T-helper 1 cell (primary cell): ENCODE results near the gene GALNT9.
"Not testable (repeated sequence)": the region's sequence is repeated elsewhere in the genome, so short reads cannot be mapped to it uniquely, and the experiment has no call there.

Experiments used
- DNase-seq, 5 donors: peaks; one replicate each; pipeline ENCODE4 v3.0.0-alpha.2; 2012 to 2020

GALNT9 gene

DNA sequence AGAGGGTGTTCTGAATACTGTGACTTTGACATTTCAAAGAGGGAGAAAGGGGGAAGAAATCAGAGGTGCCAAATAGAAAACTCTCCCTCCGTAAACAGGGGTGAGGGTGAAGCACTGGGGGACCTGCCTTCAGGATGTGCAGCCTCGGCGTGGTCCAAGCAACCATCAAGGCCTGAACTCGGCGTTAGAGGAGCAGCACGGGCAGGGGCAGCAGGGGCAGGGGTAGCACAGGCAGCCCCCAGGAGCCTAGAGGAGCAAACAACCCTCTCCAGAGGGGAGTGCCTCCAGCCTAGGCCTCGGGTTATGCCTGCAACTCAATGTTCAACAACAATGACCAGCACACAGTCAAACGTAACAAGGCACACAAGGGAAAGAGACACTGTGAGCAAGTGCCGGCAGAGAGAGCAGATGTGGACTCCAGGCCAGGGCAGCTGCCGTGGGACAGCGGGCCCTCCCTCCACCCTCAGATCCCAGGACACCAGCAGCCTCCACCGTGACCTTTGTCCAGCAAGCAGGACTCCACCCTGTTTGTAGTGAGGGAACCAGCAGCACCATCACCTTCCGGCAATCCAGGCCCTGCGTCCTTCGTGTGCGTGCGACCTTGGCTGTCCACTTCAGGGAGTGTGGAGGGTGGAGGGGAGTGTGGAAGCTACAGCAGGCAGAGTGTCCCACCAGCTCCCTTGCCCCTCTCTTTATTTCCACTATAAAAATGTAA, 18.0 kb downstream of the GALNT9 start:
- DNase-seq = no peak

DNA sequence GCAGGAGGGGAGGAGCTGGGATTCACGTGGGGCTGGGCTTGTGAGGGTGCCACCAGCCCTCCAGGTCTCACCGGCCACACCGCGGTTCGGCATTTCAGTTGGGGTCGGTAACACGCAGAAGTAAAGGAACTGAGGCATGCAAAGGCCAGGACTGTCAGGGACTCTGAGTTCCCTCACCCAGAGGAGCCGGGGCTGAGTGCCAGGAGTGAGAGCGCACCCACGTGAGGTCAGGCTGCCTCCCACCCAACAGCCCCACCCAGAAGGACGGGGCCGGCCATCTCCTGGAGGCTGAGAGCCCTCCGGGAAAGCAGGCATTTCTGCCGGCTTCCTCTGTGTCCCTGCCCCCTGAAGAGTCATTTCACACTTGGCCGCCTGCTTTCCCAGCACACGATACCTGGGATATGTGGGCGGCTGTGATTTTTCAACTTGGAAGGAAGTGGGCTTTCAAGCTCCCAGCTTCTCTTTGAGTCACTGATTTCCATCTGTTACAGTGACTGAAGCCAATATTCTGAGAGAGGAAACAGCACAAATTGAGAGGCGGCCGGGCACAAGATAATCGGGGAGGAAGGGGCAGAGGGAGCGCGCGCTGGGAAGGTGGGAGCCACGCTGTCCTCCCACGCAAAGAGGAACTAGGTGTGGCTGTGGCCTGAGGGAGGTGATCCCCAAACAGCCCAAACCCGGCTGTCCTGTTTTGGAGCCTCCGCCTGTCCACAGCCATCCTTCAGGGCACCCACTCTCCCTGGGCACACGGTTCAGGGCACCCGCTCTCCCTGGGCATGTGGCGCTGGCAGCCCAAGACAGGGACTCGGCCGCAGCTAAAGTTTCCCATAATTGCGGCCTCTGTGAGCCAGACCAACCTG, 19.0 kb downstream of the GALNT9 start:
- no peak for DNase-seq

DNA sequence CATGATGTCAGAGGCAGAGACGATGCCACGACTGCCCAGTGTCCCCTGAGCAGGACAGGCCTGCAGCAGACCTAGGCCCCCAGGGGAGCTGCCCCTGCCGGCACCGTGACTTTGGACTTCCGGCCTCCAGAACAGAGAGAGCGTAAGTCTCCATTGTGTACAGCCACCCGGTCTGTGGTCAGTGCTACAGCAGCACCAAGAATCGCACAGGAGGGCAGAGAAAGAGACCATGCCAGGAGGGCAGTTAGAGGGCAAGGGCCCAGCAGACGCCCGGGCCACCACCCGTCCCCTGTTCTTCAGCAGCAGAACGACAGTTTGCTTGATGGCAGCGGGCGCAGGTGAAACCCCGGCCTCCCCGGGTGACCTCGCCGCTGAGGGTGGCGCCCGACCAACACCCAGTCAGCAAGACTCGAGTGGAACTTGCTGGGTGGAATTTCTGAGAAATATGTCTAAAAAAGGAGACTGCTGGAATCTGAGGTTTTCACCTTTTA, 19.7 kb downstream of the GALNT9 start:
- DNase-seq = no peak

DNA sequence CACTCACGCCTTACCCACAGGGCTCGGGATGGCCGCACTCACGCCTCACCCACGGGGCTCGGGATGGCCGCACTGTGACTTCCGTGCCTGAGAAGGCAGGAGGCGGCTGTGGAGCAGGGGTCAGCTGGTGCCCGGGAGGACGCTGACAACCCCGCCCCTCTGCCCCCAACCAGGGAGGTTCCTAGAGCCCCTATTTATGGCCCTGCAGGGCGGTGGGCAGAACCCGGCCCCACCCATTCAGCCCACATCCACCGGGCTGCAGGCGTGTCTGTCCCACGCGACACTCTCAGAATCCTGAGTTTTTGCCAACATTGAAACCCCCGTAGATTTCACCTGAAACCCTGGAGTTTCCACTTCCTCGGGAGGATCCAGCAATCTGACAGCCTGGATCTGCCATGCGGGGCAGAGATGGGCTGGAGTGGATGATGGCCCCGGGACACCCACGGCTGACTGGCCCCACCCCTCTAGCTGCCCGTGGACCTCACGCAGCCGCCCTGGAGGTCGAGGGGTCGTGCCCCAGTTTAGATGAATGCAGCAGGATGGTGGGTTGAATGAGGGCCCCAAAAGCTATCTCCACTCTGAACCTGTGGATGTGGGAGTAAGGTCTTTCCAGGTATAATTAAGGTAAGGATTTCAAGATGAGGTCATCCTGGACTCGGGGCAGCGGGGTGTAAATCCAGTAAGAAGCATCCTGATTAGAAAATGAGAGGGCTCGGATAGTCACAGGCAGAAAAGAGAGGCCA, 20.4 kb downstream of the GALNT9 start:
- no peak for DNase-seq

DNA sequence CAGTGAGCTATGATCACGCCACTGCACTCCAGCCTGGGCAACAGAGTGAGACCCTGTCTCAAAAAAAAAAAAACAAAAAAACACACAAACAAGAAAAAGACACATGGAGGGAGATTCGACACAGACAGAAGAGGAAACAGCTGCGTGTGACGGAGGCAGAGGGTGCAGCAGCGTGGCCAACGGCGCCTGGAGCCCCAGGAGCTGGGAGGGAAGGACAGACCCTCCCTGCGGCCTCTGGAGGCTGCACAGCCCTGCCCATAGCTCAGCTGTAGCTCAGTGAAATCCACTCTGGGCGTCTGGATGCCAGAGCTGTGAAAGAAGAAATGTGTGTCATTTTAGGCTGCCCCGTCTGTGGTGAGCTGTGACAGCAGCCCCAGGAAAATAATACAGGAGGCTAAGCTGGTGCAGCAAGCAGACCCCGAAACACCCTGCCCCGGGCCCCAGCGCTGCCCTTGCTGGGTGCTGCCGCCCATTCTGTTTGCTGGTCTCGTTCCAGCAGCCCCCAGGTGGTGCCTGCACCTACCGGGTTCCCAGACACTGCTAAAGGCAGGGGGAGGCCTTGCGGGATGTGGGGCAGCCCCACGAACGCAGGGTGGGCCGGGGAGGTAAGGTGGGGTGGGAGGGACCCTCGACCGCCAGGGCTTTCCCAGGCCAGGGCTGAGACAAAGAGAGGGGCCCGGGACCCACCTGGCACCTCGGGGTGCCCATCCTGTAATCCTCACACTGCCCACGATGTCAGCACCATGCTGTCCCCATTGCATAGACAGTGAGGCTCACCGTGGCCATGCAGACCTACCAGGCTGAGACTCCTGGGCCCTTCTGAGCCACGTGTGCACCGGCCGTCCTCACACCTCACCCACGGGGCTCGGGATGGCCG, 21.2 kb downstream of the GALNT9 start:
- no peak for DNase-seq

DNA sequence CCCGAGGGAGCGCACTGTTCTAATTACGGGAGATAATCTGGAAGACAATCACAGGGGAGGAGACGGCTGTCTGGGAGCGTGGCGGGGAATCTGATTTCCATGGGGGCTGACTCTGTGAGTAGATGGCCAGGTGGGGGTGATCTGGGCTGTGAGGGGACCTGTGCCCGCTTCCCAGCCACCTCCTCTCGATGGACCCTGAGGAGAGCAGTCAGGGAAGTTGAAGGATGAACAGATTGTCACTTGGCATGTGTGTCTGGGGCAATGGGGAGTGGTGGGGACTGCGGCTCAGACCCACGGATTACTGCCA, 22.6 kb downstream of the GALNT9 start:
- no peak for DNase-seq

DNA sequence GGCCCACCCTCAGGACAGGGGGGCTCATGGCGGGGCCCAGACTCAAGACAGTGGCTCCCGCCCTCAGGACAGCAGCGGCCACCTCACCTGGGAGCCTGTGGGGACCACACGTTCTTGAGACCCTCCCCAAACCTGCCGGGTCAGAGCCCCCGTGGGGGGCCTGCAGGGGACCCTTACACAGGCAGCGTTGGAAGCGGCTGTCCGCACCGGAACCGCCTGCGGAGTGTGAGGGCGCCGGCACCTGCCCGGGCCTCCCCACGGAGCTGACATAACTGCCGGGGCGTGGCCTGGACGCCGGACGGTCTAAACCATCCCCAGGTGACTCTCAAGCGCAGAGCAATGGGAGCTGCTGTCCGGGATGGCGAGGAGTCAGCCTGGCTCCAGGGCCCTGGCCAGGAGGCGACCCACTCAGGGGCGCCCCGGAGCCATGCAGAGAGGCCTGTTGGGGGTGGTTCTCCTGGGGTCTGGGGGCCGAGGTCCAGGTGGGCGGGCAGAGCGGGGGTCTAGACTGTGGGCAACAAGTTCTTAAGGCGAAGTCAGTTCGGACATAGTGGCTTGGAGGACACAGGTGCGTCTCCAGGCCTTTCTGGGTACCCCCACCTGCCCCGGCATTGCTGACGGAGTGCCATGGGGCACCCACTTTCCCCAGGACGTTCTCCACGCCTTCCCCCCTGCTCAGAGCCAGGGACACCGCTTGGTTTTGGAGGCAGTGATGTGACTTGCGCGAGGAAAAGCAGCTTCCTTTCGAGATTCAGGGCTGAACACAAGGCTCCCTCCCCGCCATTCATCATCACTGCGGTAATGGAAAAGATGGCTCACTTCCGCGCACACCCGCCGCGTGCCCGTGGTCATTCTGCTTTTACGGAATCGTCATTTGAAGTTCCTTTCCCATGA, 23.2 kb downstream of the GALNT9 start:
- DNase-seq = no peak

DNA sequence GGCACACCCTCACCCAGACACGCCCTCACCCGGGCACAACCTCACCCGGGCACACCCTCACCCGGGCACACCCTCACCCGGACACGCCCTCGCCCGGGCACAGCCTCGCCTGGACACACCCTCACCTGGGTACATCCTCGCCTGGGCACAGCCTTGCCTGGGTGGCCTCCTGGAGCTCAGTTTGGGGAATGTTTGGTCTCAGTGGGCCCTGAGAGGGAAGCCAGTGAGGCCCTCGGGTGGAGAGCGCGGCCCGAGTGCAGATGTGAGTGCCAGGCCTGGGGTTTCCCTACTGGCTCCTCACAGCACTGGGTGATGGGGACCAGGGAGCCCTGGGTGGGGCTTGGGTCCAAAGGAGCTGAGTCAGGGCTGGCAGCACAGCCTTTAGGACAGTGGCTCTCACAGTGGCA, 23.8 kb downstream of the GALNT9 start:
- DNase-seq = no peak

DNA sequence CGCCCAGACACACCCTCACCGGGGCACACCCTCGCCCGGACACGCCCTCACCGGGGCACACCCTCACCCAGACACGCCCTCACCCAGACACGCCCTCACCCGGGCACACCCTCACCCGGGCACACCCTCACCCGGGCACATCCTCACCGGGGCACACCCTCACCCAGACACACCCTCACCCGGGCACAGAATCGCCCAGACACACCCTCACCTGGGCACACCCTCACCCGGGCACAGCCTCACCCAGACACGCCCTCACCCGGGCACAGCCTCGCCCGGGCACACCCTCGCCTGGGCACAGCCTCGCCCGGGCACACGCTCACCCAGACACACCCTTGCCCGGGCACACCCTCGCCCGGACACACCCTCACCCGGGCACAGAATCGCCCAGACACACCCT, 24.5 kb downstream of the GALNT9 start:
- DNase-seq = not testable (repeated sequence)

DNA sequence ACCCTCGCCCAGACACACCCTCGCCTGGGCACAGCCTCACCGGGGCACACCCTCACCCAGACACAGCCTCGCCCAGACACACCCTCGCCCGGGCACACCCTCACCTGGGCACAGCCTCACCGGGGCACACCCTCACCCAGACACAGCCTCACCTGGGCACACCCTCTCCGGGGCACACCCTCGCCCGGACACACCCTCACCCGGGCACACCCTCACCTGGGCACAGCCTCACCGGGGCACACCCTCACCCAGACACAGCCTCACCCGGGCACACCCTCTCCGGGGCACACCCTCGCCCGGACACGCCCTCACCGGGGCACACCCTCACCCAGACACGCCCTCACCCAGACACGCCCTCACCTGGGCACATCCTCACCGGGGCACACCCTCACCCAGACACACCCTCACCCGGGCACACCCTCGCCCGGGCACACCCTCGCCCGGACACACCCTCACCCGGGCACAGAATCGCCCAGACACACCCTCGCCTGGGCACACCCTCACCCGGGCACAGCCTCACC, 25.5 kb downstream of the GALNT9 start:
- not testable (repeated sequence) for DNase-seq

DNA sequence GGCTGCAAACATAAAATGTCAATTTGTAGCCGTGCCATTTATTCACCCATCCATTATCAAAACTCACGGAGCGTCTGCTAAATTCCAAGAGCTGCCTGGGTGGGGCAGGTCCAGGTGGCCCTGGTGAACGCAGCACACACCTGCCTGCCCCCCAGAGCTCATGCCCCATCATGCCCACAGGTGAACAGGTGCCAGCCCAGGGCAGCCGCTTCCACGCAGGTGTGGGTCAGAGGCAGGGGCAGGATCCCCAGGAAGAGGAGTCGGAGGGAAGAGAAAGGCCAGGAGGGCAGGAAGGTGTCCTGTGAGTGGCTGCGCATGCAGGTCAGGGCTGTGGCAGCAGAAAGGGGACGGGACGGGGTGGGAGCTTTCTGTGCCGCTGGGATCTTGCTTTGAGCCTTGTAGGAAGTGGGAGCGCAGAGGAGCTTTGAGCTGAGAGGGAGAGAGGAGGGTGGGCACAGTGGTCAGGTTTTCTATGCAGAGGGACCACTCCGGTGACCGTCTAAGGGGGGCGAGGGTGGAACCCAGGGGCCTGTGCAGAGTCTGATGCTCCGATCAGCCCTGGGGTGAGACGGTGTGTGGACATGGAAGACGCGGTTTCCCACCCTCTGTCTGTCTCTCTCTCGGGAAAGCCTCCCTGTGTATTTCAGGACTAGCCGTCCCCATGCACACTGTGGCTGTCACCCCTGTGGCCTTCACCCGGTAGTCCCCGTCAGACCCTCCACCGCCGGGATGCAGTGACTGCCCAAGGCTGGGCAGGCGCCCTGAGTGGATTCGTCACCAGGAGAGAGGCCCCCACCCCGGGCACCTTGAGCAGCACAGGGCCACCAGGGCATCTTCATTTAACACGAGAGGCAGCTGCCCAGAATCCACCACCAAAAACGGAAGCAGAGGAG, 26.7 kb downstream of the GALNT9 start:
- DNase-seq = no peak

DNA sequence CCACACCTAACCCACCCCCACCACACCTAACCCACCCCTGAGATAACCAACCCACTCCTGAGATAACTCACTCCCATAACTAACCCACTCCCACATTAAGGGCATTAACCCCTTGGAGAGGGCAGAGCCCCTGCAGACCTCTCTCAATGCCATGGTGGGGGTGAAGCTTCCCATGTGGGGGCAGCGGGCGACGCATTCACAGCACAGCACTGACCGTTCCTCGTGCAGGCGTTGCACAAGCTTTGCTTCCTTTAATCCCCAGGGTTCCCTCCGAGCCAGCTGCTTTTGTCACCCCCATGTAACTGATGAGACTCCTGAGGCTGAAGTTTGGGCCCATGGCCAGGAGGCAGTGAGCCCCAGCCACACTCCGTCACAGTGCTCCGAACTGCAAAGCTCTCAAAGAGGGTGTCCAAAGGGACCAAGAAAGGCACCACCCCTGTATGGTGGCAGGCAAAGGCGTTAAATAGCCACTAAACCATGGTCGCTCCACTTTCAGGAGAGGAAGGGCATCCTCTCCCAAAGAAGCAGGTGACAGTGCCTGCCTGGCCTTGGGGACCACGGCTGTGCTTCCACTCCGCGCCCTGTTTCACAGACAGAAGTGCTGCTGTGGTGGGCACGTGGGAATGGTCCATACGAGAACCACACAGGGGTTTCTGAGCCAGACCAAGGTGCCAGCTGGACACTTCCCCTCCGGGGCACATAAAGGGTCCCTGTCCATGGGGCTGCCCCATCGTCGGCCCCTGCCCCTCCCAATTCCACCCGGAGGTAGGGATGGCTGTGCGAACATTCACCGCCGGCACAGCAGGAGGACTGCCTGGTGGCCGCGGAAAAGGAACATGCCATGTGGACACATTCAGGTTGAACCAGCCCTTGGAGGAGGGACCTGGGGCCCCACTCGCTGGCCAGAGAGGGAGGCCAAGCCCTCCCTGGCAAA, 28.3 kb downstream of the GALNT9 start:
- no peak for DNase-seq

DNA sequence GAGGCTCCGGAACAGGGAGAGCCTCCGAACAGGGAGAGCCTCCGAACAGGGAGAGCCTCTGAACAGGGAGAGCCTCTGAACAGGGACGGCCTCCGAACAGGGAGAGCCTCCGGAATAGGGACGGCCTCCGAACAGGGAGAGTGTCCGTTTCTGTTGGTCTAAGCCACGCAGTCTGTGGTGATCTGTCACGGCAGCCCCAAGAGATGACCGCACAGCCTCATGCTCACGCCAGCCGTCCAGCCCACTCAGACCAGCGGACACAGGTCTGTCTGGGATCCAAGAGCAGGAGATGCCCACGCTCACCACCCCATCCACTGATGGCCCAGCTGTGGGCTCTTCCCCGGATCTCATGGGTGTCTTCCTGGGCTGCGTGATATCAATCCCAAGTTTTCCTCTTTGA, 33.3 kb downstream of the GALNT9 start:
- no peak for DNase-seq

DNA sequence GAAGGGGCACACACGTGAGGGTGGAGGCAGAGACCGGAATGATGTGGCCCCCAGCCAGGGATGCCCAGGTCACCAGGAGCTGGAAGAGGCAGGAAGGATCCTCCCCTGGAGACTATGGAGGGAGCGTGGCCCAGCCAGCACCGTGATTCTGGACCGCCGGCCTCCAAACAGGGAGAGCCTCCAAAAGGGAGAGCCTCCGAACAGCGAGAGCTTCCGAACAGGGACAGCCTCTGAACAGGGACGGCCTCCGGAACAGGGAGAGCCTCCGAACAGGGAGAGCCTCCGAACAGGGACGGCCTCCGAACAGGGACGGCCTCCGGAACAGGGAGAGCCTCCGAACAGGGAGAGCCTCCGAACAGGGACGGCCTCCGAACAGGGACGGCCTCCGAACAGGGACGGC, 33.8 kb downstream of the GALNT9 start:
- DNase-seq = not testable (repeated sequence)

DNA sequence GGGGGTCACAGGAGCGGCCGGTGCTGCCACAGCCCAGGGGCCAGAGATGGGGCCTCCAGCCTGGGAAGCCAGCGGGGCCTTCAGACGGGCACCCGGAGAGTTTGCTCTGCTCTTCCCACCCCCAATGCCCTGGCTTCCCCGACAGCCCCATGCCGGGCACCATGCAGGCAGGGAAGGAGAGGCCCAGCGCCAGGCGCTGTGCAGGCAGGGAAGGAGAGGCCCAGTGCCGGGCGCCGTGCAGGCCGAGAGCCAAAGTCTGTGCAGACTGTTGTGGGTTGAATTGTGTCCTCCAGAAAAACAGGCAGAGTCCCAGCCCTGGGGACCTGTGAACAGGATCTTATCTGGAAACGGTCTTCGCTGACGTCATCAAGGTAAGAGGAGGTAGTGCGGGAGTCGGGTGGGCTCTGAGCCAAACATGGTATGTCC, 34.3 kb downstream of the GALNT9 start:
- DNase-seq = no peak

DNA sequence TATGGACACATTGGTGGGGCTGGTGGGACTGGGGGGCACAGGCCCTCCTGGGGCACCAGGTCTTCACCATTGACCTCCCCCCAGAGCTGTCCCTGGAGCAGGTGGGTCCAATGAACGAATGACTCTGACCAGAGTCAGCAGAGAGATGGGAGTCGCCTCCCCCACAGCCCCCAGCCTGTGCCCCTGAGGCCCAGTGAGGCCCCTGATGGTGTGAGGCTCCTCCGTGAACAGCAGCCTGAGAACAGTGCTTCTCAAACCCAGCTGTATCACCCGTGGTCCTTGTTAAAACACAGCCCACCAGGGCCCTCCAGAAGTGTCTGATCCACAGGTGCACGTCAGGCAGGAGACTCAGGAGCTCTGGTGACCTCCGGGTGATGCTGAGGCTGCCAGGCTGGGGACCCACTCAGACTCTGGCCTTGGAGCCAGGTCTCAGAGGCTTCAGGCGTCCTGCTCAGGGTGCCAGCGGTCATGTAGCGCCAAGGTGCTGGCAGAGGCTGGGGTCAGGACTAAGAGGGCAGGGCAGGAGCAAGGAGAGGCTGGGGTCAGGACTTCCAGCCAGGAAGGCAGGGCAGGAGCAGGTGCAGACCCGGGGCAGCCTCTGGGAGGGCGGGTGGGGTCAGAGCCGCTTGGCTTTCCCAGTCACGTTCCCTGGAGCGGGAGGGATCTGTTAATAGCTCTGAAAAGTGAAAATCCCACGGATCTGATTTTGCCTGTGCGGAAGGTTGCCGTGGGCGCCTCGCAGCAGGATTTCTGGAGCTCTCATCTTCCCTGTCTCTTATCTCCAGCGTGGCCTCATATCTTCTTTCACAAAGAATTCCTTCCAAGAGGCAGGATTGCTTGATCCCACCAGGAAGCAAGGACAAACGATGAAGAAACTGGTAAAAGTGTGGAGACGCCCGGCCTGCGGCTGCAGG, 35.0 kb downstream of the GALNT9 start:
- no peak for DNase-seq
